Activated CD4-positive, CD25-positive, alpha-beta regulatory T cell (primary cell): ENCODE data around the gene CDKN1C.

ENCODE experiments used
- DNase-seq, 4 experiments: peaks; one replicate each; lab custom pipeline; 2025; lab: John Stamatoyannopoulos, UW

Gene CDKN1C

DNA sequence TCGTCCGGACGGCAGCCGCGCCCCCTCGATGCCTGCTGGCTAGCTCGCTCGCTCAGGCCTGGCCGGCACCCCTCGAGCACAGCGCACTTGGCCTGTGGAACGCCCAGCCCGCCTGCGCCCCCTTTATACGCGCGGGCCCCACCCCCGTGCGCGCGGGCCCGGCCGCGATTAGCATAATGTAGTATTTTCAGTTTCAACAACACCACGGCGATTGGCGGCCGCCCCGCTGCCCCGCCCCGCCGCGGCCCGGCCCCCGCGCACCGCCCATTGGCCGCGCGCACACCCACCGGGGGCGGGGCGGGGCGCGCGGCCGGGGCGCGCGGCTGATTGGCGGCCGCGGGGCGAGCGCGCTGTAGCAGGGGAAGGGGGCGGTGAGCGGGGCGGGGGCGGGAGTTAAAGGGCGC, at the start of gene CDKN1C:
TSS of gene CDKN1C (minus strand) at position 98 of the 404 bp plus-strand sequence. CDS start 319 bp downstream, outside the sequence.
- peak; percentile 49 to 81 (median 68) for DNase-seq

DNA sequence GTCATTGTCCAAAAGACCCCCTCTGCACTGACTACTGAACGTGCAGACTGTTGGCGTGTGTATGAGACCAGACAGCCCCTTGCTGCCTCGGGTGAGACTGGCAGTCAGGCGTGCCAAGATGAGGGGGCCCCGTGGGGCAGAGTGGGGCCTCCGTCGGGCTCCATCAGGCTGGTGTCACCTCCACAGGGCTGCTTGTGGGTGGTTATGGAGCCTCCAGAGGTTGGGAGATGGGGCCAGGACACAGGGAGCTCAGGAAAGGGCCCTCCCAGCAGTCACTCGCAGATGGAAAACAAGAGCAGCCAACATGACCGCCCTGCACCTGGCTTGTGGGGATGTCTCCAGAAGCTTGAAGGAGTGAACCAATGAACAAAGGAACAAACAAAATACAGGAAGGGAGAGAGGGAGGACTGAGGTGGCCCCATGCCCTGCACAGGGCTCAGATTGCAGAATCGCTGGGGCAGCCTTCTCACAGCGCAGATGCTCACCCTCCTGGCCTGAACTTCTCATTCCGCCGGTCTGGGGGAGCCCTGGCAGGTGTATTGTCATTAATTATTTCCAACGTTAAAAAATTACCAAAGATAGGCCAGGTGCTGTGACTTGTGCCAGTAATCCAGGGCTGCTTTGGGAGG, 49.1 kb upstream of the CDKN1C start:
- no peak for DNase-seq

DNA sequence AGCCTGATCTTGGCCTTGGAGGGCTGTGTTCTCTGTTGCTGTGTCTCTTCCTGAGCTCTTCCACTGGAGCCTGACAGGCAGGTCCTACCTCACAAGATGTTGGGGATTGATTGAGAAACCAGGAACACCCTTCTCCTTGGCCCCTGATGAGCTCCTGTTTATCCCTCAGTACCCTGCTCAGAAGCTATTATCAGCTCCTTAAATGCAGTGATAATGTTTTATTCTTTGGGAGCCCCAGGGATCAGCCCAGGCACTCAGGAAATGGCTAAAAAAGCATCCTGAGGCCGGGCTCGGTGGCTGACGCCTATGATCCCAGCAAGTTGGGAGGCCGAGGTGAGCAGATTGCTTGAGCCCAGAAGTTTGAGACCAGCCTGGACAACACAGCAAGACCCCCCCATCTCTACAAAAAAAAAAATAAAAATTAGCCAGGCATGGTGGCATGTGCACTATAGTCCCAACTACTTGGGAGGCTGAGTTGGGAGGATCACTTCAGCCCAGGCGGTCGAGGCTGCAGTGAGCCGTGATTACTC, 48.5 kb upstream of the CDKN1C start:
- no peak for DNase-seq

DNA sequence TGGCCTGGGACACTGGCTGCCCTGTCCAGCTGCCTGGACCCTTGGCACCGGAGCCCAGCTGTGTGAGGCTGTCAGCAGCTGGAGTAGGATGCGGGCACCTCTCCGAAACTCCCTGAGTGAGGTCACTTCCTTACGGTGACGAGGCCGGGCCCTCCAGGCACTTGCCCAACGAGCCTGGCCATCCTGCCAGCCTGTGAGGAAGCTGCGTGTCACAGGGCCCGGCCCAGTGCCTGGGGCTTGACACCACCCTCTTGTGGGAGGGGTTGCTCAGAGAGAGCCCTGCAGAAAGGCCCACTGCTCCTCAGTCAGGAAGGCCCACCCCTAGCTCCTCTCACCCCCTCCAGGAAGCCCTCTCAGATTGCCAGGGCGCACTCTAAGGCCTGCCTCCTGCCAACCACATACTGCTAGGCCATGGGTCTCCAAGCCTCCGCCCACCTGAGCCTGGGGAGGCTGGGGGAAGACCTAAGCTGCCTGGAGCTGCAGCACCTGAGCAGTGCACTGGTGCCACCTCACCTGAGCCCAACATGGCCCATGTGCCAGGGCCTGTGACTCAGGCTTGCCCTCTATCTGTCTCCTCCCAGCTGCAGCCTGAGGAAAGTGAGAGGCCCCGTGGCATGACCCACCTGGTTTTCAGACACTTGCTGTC, 47.9 kb upstream of the CDKN1C start:
- DNase-seq, result no peak

DNA sequence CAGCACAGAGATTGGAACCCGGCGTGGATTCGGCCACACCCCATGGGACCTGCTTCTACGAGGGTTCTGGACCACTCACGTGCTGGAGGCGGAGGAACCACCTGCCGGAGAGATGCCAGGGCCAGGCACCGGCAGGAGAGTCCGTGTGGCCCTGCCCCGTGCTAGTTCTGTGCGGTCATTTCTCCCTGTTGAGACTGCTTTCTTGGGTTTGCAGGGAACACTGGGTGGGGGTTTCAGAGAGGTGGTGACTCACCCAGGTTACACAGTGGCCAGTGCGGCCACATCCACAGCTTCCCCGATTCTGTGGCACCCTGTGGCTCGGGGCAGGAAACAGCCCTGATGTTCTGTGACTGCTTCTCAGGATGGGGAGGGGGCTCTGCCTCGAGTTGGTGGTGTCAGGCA, 47.3 kb upstream of the CDKN1C start:
- no peak for DNase-seq

DNA sequence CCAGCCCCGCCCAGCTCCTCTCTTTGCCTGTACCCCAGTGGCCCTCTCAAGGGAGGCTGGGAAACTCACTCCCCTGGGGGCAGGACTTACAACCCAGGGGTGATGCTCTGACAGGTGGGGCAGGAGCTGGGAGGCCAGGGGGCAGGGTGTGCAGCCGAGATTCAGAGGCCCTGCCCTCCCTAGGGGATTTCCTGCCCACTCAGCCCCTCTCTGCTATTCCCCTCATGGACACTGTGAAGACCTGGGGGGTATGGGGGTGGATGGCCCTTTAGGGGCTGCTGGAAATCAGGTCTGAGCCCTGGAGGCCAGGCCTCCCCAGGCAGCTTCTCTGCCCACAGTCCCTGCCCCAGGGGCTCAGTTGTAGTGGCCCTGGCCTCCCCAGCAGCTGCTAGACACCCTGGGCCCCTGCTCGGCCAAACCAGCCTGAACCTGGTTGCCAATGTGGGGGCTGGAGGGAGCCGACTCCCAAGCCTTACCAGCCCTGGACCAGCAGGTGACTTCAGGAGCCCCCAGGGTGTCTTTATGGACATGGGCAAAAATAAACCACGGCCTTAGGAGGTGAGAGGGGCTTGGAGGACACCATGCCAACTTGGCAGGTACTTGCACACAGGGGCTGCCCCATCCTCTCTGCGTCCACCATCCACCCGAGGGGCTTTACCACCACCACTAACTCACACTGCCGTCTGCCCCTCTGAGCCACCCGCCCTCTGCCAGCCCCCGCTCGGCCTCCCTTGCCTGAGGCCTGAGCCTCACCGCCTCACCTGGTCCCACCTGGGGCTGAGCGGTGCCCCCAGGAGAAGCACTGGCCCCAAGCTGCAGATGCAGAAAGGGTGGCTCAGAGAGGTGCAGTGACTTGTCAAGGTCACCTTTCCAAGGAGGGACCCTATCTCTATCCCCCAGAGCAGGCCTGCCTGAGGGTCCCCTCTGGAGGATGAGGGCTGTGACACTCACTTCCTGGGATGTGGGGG, 46.5 kb upstream of the CDKN1C start:
- DNase-seq, result no peak

DNA sequence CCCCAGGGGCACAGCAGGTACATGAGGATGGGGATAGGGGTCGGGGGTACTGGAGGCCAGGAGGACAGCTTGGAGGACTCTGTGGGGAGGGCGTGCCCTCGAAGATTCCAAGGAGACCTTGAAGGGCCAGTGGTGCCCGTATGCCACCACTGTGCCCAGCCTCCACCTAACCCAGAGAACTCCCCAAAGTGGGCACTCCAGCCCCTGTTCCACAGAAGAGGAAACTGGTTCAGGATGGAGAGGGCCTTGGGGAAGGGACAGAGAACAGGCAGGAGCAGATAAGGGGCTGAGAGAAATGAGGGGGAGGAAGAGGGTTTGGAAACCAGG, 45.8 kb upstream of the CDKN1C start:
- DNase-seq, result no peak

DNA sequence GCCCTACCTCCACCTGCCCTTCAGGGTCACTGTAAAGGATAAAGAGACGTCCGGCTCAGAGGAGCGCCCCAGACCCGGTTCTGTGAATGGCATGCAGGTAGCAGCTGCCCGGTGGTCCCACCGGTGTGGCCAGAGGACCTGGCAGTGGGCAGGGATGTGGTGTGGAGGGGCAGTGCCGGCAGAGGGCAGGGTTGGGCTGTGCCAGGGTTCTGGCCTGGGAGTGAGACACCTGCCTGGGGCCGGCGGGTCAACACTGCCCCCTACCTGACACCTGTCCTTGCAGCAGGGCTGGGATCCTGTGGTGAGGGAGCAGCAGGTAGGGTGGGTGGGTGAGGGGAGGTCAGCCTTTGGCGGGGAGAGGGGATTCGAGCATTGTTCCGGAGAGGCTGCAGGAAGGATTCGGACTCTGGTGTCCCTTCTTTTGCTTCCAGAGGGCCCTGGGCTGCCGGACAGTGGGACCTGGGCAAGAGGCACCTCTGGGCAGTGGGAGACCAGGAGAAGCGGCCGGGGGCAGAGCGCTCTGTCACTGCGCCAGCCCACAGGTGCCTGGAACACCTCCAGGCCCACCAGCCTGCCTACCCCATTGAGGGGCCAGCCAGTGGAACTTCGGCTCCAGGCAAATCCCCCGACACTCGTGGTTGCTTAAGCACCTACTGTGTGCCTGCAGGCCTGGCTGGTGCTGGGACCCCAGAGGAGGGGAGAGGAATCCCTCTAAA, 45.3 kb upstream of the CDKN1C start:
- DNase-seq, result peak in 1 of 4 experiments; percentile 33

DNA sequence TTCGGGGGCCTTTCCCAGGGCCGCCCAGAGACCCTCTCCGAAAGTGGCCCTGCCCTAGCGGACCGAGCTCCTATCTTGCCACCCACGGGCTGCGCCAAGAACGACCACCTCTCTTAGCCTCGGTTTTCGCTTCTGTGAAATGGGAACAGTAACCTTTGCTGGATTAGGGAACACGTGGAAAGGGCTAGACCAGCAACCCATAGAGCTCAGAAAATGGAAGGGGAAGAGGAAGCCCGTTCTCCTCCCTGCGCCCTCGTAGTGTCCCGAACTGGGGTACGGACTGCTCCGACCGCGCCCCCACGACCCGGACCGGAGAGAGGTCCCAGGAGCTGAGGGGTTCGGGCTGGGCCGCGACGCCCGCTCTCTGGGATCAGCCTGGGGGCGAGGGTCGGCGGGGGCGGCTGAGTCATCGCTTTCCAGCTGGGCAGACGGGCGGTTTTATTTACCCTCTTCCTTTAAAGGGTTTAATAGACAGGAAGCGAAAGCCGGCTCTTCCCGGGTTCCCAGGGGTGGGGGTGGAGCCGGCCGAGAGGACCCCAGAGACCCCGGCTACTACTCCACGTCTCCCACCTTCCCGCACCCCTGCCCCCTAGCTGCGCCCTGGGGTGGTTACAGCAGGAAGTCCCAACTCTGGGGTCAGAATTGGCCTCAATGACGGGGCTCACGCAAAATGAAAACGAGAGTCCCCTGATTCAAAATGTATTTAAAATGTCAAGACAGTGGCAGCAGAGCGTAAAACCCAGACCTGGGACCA, 44.6 kb upstream of the CDKN1C start:
- peak in 1 of 4 experiments; percentile 27 for DNase-seq

DNA sequence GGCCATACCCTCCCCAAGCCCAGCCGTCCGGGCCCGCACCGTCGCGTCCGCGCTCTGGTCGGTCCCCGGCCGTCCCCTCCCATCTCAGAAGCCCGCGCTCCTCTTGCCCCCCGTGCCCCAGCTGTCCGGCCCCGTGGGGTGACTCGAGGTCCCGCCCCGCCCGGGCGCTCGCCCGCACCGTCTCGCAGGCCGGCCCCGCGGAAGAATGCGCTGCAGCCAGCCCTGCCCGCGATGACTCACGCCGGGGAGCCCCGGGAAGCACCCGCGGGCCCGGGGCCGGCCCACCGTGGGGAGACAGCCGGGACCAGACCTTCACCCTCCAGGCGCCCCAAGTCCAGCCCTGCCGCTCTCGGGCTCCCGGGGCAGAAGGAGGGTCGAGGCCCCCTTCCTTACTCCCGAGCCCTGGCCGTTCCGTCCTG, 44.0 kb upstream of the CDKN1C start:
- no peak for DNase-seq

DNA sequence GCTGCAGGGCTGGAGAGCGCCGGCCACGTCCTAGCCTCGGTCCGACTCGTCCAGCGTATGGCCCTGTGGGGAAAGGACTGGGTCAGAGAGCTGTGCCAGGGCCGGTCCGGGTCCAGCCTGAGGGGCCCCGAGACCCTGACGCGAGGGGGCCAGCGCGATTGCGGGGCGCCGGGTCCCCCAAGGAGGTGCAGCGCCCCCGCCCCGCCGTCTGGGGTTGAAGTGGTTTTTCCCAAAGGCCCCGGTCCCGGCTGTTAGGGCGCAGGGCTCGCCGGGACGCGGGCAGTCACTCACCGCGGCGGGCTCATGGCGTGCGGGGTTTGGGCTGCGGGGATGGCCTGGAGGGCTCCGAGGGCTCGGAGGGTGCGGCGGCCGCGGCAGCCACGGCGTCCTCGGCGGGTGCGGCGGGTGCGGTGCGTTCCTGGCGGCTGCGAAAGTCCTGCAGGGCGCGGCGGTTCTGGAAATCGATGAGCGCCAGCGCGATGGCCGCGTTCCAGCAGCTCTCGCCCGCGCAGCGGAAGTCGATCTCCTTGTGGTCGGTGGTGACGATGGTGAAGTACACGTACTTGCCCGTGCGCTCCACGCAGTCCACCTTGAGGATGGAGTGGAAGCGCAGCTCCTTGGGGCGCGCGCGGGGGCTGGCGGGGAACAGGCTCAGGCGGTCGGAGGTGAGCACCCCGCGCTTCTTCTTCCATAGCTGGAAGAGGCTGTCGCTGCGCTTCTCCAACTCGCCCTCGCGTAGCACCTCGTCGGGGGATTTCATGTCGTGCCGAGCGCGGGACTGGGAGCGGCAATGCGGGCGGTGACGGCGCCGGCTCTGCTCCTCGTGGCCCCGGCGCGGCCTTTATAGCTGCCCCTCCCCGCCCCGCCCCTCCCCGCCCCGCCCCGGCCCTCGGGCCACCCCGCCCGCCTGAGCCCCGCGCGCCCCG, 43.3 kb upstream of the CDKN1C start, which contains the start of gene PHLDA2:
TSS of gene PHLDA2 (minus strand) at position 816 of the 926 bp plus-strand sequence. CDS start at position 760, 56 bp downstream.
- peak; percentile 26 to 43 (median 30) for DNase-seq

DNA sequence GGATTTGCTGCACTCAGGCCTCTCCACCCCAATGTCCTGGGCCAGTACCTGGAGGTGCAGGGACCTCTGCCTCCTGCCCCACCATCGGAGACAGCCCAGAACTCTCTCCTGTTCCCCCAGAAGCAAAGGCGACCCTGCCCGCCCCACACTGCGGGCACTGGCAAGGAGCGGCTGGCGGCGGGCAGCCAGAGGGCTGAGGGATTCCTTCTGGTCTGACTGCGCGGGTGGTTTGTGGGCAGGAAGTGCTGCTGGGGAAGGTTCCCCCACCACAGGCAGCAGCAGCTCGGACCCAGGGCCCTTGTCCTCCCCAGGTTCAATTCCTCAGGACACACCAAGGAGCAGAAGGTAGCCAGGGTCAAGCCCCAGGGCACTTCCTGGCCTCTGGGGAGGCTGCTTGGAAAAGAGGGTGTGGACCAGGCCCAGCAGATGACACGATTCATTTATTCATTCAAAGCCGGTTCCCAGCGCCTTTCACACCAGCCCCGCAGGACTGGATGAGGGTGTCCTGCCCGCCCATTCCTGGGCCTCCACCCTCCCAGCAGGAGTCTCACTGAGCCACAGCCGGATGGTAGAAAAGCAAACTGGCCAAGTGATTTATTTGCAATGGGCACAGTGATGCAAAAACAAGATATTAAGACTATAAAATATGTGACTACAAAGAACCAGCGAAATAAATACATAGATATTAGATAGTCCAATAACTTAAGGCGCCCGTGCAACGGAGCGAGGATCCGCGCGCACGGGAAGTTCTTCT, 42.5 kb upstream of the CDKN1C start:
- DNase-seq, result no peak

DNA sequence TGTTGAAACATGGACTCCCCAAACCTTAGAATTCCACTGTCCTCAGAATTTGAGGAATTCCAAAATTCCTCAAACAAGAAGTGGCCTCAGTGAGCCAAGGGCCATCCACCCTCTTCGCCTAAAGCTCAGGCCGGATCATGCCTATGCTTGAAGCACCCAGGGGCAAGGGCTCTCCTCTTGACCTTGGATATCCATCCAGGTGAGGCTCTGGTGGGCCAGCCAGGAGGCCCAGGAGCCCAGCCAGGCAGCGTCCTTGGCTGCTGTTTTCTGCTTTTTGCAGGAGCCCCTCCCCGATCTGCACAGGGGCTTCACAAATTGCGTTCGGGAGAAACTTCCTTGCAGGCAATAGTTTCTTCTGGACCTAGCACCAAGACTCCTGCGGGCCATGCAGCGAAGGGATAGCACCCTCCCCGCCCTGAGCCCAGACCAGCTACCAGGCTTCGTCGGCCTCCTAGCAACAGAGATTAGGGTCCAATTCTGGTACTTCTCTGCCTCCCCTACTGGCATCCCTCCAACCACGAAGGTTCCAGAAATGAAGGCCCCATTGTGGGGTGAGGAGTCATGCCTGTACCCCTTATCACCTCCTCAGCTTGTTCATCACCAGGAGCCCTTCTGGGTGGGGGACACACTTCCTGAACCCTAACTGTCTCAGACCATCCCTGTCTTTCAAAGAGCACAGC, 41.7 kb upstream of the CDKN1C start:
- DNase-seq, result no peak

DNA sequence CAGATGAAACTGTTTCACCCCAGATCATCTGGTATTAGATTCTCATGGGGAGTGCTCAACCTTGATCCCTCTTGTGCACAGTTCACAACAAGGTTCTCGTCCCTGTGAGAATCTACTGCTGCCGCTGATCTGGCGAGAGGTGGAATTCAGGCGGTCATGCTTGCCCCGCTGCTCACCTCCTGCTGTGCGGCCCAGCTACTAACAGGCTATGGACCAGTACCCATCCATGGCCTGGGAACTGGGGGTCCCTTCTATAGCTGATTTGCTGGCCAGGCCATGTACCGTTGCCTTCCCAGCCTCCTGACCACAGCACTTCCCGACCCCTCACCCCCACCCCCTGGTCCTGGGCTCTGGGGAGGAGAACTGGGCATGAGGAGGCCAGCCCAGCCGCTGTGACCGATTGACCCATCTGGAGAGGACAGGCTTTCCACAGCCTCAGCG, 41.1 kb upstream of the CDKN1C start:
- no peak for DNase-seq

DNA sequence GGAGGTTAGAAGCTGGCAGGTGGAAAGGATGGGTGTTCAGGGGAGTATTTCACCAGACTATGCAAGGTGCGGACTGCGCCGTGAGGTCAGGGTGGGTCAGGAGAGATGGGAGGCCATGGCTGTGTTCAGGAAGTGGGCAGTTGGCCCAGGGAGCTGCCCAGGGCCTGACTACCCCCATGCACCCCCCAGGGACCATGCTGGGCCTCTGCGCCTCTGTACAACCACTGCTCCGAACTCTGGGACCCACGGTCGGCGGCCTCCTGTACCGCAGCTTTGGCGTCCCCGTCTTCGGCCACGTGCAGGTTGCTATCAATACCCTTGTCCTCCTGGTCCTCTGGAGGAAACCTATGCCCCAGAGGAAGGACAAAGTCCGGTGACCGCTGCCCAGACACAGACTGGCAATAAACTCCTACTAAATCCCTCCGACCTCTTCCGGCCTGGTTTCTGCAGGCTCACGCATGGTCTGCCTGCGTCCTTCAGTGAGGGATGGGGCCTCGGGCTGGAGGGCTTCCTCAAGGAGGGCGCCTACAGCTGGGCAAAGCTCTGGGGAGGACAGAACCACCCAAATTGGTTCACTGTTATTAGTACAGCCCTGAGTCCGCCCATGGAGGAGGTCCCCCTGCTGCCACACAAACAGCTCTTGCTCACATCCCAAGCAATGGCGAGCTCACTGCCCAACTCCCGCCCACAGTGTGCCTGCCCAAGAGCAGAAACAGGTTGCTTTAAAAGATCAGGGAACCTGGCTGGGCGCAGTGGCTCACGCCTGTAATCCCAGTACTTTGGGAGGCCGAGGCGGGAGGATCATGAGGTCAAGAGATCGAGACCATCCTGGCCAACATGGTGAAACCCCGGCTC, 39.5 kb upstream of the CDKN1C start:
- DNase-seq, result no peak

DNA sequence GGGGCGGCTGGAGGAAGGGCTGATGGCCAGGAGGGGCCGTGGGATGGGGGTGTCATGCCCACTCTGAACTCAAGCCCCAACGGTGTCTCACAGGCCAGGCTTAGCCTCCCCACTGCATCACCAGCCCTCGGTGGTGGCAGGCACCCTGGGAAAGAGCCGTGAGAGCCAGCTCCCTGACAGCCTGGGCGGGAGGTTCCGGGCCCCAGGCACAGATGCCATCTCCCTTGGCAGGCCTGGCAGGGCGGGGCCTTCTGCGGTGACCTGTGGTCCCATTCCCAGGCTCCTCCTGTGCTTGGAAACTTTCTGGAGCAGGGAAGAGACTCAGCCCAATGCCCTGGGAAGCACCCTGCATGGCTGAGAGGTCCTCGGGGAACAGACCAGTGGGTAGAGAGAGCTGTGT, 38.8 kb upstream of the CDKN1C start:
- DNase-seq, result no peak
